GM15510 (cell line): ENCODE results near the gene BCO2.

Experiments
- POLR2A ChIP-seq: IDR thresholded peaks from 3 replicates; pipeline ENCODE4 v1.6.1; 2011; ENCODE audit warnings: borderline replicate concordance; ENCODE audit not compliant: insufficient read length; ENCODE audit errors: extremely low read depth

BCO2 gene

DNA sequence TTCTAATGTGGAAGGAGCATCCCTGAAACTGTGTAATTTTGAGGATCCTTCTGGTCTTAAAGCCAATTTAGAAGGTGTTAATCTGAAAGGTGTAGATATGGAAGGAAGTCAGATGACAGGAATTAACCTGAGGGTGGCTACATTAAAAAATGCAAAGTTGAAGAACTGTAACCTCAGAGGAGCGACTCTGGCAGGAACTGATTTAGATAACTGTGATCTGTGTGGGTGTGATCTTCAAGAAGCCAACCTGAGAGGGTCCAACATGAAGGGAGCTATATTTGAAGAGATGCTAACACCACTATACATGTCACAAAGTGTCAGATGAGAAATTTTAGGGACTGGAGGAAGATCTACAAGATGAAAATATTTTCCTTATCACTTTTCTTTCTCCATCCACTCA lies 7.6 kb downstream of the BCO2 start:
- no peak for TF ChIP-seq POLR2A

DNA sequence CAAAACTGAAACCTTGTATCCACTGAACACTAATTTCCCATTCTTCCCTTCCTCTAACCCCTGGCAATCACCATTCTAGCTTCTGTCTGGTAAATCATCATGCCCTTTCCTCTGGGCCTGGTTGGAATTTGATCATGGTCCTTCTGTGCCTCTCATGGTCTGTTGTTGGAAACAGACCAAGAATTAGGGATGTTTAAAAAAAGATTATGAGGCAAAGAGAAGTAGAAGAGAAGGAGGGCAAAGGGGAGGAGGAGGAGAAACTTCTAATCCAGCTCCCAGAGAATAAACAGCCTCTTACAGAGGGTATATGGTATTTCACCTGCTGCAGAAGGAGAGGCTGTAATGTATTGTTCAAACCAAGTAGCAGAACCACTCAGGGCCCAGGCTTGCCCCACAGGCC lies 10.6 kb downstream of the BCO2 start:
- TF ChIP-seq POLR2A, result no peak

GRCh38 chr11:112186304-112186703 lies 11.0 kb downstream of the BCO2 start:
- TF ChIP-seq POLR2A, result no peak

- TF ChIP-seq POLR2A, result no peak
Observed at GRCh38 chr11:112195951-112196351, 20.6 kb downstream of the BCO2 start.

- no peak for TF ChIP-seq POLR2A
Observed at GRCh38 chr11:112196519-112197087, 21.3 kb downstream of the BCO2 start.

DNA sequence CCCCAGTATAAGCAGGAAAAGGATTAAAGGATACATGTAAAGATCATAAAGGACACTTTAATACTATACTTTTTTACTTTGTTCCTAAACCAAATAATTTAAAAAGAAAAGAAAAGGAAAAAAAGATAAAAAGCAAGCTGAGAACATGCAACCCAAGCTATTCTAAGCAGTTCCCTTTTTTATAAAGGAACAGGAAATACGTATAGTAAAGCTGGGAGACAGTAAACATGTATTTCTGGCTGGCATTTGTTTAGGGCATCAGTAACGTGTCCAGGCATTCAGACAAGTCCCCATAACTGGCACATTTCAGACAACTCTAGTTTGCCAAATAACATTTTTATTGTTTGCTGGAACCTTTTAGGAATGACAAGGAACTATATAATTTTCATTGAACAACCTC lies 24.9 kb downstream of the BCO2 start:
- no peak for TF ChIP-seq POLR2A

GRCh38 chr11:112206071-112206470 lies 30.8 kb downstream of the BCO2 start:
- no peak for TF ChIP-seq POLR2A

DNA sequence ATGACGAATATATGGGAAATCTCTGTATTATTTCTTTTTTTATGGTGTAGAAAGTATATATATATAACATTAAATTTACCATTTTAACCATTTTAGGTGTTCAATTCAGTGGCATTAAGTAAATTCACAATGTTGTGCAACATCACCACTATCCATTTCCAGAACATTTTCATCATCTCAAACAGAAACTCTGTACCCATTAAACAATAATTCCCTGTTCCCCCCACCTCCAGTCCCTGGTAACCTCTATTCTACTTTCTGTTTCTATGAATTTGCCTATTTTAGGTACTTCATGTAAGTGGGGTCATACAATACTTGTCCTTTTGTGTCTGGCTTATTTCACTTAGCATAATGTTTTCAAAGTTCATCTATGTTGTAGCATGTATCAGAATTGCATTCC lies 35.6 kb downstream of the BCO2 start:
- TF ChIP-seq POLR2A, result no peak

DNA sequence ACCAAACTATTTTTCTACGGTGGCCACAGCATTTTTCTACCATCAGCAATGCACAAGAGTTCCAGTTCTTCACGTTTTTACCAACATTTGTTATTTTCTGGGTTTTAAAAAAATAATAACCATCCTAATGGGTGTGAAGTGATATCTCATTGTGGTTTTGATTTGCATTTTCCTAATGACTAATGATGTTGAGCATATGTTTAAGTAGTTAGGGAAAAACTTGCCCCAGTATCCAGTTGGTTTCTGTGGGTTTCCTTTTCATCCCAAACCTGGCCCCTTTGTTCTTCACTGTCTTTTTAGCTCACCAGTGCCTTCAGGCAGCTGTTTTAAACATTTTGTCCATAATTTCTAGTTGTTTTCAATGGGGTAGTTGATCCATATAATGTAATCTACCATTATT lies 36.2 kb downstream of the BCO2 start:
- no peak for TF ChIP-seq POLR2A

DNA sequence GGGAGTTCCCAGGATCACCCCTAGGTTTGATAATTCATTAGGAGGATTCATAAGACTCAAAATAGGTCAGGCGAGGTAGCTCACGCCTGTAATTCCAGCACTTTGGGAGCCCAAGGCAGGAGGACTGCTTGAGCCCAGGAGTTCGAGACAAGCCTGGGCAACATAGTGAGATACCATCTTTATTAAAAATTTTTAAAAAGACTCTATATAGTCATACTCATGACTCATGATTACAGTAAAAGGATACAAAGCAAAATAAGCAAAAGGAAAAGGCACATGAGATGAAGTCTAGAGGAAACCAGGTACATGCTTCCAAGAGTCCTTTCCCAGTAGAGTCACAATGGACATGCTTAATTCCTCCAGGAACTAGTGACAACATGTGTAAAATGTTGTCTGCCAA lies 37.0 kb downstream of the BCO2 start:
- TF ChIP-seq POLR2A, result no peak

DNA sequence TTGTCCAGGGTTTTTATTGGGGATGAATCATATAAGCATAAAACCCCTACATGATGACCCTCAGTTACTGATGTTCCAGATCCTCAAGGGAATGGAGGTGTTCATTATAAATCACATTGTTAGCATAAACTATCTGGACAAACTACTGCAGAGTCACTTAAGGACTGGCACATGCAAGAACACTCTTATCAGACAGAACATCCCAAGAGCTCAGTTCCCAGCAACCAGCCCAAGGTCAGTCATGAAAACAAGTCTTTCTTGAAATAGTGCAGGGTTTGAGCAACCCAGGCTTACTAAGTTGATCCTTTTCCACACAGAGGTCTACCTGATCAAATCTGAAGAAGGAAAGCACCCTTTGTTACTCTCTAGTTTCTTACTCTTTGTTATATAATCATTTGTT lies 37.4 kb downstream of the BCO2 start:
- no peak for TF ChIP-seq POLR2A

- TF ChIP-seq POLR2A, result no peak
Observed at GRCh38 chr11:112213753-112214152, 38.4 kb downstream of the BCO2 start.

- TF ChIP-seq POLR2A, result no peak
Observed at GRCh38 chr11:112215621-112216020, 40.3 kb downstream of the BCO2 start.

- no peak for TF ChIP-seq POLR2A
Observed at GRCh38 chr11:112216561-112217105, 41.3 kb downstream of the BCO2 start.

GRCh38 chr11:112219476-112220232 lies 44.3 kb downstream of the BCO2 start:
- TF ChIP-seq POLR2A, result no peak

DNA sequence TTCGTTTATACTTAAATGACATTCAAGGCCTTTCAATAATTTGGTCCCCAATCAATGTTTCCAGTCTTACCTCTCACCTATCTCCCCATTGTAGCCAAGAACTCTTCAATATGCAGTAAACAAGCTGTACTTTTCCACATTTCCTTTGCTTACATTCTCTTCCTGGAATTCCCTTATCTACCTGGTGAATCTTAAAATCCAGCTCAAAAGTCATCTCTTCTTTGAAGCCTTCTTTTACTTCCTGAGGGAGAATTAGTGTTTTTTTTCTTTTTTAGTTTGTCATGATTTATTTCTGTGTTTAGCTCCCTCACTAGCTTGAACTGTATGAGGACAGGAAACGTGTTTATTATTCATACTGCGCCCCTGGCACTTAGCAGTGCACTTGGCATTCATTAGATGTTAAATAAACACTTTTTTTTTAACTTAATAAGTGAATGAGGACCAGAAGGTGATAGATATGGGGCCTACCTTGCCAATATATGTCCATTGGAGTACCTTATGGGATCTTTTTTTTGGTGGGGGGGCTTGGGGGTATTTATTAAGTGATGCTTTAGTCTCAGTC lies 46.0 kb downstream of the BCO2 start:
- TF ChIP-seq POLR2A, result no peak
